Transverse colon (tissue), 4 donors: ENCODE measurements around the gene STX10.

Experiments used
- POLR2A ChIP-seq: fragments of 450-650 bp; IDR thresholded peaks from one replicate; pipeline ENCODE4 v1.6.1; 2016; ENCODE audit warnings: antibody characterized with exemption, mild to moderate bottlenecking, moderate library complexity
- POLR2AphosphoS5 ChIP-seq, 3 donors: sonication (generic); formaldehyde crosslinking; IDR thresholded peaks; one replicate each; pipeline ENCODE4 v1.6.1; 2016; ENCODE audit warnings: antibody characterized with exemption in 3 of 3
- TF ChIP-seq, protein P1 (sequence below), 5 experiments: fragments of 200-600 bp in 3 of 5; fragments of 450-650 bp in 2 of 5; sonication (generic) in 3 of 5; IDR thresholded peaks; 1 replicate in 2 of 5; 2 replicates in 3 of 5; pipeline ENCODE4 v1.5.1; 2016 to 2017; ENCODE audit warnings: antibody characterized with exemption in 5 of 5, inconsistent platforms in 3 of 5, mild to moderate bottlenecking in 2 of 5, moderate library complexity in 1 of 5

- TF ChIP-seq, protein P1, sequence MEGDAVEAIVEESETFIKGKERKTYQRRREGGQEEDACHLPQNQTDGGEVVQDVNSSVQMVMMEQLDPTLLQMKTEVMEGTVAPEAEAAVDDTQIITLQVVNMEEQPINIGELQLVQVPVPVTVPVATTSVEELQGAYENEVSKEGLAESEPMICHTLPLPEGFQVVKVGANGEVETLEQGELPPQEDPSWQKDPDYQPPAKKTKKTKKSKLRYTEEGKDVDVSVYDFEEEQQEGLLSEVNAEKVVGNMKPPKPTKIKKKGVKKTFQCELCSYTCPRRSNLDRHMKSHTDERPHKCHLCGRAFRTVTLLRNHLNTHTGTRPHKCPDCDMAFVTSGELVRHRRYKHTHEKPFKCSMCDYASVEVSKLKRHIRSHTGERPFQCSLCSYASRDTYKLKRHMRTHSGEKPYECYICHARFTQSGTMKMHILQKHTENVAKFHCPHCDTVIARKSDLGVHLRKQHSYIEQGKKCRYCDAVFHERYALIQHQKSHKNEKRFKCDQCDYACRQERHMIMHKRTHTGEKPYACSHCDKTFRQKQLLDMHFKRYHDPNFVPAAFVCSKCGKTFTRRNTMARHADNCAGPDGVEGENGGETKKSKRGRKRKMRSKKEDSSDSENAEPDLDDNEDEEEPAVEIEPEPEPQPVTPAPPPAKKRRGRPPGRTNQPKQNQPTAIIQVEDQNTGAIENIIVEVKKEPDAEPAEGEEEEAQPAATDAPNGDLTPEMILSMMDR (IDR thresholded peaks at IDR 0.05): no peak
- TF ChIP-seq POLR2AphosphoS5 (IDR thresholded peaks at IDR 0.05): no peak
- no peak for TF ChIP-seq POLR2A
Observed at GRCh38 chr19:13122980-13123957, 26.9 kb downstream of the STX10 start.
